Measurements from ENCODE around the gene ZBTB17.

ZBTB17 gene

DNA sequence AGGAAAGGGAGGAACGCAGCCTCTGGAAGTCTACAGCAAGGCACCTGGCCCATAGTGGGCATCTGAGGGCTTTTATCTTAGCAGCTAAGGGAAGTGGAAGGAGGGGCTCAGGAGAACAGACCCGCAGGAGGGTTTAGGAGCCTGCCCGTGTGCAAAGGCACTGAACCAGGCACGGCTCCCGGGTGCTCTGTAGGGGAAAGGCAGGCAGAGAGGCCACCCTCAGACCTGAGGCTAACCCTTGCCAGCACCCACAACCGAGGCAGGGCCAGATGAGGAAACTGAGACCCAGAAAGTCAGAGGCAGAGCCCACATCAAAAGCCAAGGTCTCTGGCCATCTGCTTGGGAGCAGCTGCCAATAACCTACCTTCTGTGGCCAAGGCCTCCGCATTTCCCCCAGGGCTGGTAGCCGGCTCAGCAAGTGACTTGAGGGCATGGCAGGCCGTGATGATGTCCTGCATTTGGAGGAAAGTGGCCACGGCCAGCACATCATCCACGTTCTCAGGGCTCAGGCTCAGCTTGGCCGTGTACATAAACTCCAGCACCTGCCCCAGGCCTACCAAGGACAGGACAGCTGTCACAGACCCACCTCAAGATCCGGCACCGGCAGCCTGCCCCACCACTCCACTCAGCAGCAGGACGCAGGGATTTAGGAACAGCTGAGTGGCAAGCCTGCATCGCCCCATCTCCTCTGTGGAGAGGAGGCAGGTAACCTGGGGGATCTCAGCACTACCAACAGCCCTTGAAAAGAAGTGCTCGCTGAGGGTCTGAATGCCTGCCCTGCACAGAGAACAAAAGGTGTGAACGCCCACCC lies 29.1 kb downstream of the ZBTB17 start:
- no peak for DNase-seq

DNA sequence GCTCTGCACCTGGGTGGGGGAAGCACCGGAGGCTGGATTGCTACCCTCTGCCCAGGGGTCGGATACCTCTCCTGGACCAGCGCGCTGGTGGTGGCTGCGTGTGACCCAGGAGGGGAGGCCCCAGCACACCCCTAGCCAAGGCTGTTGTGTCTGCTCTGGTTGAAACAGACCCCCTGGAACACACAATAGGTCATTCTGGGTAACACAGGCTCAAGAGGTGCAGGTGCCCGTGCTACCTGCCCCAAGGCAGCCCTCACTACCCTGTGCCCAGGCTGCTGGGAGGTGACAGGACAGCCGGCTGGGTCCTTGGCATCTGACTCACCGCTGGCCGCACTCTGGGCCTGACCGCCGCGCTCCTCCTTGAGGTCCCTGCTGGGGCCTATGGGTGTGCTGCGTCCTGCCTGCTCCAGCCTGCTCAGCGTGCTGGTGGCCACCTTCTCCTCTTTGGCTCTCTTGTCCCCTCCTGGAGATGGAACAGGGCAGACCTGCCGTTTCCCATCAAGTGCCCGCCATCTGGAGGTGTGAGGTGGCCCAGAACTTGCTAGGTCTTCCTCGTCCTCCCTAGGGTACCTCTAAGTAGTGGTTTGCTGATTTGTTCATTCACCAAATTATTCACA lies 30.0 kb downstream of the ZBTB17 start:
- no peak for DNase-seq

GRCh38 chr1:15945011-15945831 lies 30.7 kb downstream of the ZBTB17 start:
- no peak for DNase-seq

- no peak for DNase-seq
Measured at GRCh38 chr1:15944308-15945010, 31.4 kb downstream of the ZBTB17 start.

DNA sequence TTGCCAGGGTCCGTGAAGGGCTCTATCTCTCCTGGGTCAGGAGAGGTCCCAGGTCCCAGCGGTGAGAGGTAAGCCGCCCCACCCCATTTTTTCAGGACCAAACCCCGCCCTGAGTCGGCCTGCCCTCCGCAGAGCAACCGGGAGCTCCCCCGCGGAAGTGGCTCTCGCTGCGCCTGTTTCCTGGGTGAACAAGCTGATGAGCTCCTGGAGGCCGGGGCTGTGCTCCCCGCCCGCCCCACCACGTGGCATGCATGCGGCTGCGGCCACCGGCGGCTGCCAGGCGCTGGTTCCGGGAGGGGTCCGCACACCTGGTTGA lies 32.0 kb downstream of the ZBTB17 start:
- no peak for DNase-seq

DNA sequence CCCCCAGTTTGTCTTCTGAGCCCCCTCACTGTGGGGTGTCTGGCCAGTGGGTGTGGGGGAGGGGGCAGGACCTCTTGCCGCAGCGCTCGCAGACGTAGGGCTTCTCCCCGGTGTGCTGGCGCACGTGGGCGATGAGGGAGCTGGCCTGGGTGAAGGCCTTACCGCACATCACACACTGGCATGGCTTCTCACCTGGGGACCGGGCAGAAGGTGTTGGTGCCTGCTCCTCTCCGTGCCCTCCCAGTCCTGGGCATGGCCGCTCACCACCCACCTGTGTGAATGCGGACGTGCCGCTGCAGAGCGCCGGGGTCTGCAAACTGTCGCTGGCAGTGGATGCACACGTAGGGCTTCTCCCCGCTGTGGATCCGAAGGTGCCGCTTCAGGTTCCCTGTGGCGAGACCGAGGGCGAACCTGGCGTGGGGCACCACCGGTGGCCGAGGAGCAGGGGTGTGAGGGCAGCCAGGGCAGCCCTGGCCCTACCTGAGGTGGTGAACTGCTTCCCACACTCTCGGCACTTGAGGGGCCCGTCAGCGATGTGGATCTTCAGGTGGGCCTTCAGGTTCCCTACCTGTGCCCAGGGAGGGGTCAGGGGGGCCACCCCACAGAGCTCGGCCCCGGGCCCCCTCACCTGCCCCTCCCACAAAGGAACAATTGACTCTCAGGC lies 32.4 kb downstream of the ZBTB17 start:
- DNase-seq, result no peak

- DNase-seq, result no peak
Measured at GRCh38 chr1:15942661-15943327, 33.1 kb downstream of the ZBTB17 start.

DNA sequence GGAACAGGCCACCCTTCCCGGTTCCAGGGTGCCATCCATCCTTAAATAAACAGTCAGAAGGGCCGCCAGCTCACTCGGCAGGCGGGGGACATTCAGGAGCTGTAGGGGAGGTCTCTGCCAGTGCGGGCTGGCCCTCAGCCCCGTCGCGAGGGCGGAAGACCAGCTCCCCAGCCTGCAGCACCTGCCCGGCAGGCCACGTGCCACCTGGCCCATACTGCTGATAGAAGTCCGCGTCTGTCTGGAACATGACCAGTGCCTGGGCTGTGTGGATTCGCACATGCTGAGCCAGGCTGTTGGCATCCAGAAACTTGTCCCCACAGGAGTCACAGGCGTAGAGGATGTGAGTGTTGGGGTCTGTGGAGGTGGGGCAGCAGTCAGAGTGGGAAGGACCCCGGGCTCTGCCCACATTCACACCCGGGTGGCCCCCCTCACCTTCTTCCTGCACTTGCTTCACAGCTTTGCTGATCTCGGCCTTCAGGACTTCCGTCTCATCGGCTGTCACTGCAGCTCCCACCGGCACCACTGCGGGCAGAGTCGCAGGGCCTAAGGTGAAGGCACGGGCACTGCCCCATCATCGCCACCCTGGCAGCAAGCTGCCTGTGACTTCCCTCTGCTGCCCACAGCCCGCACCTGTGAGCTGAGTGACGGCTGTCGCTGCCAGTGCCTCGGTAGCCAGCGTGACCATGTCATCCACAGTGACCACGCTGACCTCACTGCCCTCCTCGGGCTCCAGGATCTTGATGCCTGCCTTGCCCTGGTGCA lies 33.8 kb downstream of the ZBTB17 start:
- DNase-seq, result no peak

- DNase-seq, result no peak
Measured at GRCh38 chr1:15941044-15941840, 34.7 kb downstream of the ZBTB17 start.

GRCh38 chr1:15940110-15941043 lies 35.5 kb downstream of the ZBTB17 start:
- no peak for DNase-seq

DNA sequence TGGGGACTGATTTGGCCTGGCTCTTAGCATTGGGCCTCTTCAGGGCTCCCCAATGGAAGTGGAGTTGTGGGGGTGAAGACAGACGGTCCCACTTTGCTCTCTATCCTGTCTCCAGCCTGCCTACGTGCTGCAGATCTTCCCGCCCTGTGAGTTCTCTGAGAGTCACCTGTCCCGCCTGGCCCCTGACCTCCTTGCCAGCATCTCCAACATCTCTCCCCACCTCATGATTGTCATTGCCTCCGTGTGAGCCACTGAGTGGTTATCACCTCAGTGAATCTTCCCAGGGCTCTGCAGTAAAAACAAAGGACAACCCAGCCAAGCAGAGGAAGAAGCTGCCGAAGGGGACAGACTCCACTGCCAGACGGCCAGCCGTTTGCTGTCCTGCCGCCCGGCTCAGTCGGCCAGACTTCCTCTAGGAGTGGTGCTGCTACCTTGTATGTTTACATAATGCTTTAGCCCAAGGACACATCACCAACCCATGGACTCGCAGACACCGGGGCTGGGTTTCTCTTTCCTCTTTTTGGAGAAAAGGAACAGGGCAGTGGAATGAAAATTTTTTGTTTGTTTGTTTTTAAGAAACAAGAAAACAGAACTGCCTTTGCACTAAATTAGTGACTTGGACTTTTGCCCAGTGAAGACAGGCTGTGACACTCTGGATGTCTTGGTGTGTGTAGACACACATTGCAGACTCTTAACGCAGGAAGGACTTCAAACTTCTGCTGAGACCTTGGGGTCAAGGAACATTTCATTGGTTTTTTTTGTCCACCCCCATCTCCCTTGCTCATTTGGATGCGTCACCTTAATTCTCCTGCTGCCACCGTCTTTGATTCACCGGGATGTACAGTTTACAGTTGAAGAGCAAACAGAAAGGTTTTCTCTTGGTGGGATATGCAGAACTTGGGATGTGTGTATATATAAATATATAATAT lies 36.5 kb downstream of the ZBTB17 start:
- no peak for DNase-seq

- DNase-seq, result no peak
Measured at GRCh38 chr1:15938628-15939161, 37.2 kb downstream of the ZBTB17 start.

DNA sequence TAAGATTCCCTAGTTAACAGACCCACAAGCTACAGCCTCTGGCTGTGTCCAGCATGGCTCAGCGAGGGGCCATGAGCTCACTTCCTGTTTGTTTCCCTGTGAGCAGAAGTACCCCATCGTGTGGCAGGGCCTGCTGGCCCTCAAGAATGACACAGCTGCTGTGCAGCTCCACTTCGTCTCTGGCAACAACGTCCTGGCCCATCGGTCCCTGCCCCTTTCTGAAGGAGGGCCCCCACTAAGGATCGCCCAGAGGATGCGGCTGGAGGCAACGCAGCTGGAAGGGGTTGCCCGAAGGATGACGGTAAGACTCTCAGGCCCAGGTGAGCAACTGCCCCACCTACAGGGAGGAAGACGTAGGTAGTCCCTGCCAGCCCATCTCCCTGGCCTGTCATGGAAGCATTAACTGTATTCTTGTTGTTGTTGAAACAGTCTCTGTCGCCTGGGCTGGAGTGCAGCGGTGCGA lies 38.2 kb downstream of the ZBTB17 start:
- no peak for DNase-seq

DNA sequence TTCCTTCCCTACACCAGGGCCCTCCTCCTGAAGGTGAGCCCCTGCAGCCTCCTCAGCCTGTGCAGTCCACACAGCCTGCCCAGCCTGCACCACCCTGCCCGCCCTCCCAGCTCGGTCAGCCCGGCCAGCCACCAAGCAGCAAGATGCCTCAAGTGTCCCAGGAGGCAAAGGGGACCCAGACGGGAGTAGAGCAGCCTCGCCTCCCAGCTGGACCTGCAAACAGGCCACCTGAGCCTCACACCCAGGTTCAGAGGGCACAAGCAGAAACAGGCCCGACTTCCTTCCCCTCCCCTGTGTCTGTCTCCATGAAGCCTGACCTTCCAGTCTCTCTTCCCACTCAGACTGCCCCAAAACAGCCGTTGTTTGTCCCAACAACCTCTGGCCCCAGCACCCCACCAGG lies 38.8 kb downstream of the ZBTB17 start:
- no peak for DNase-seq

DNA sequence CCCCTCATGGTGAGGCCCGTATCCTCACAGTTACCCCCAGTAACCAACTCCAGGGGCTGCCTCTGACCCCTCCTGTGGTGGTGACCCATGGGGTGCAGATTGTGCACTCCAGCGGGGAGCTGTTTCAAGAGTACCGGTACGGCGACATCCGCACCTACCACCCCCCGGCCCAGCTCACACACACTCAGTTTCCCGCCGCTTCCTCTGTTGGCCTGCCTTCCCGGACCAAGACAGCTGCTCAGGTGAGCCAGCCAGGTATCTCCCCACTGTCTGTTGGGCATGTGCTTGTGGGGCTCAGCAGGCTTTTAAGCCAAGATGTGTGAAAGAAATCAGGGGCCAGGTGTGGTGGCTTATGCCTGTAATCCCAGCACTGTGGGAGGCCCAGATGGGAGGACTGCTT lies 39.9 kb downstream of the ZBTB17 start:
- DNase-seq, result no peak

GRCh38 chr1:15935056-15935950 lies 40.6 kb downstream of the ZBTB17 start:
- no peak for DNase-seq

Data from activated CD4-positive, CD25-positive, alpha-beta regulatory T cell (primary cell).